Suprapubic skin (tissue), 4 donors: ENCODE measurements around the gene CAPRIN2.

Experiments
- CTCF ChIP-seq, 2 donors: fragments of 200-600 bp in 1 of 2; fragments of 450-650 bp in 1 of 2; sonication (generic) in 1 of 2; IDR thresholded peaks; one replicate each; pipeline ENCODE4 v1.5.1; 2016 to 2019; ENCODE audit warnings: antibody characterized with exemption in 2 of 2, mild to moderate bottlenecking in 1 of 2, moderate library complexity in 1 of 2
- EP300 ChIP-seq: sonication (generic); formaldehyde crosslinking; IDR thresholded peaks from one replicate; pipeline ENCODE4 v1.6.1; 2017; ENCODE audit warnings: antibody characterized with exemption
- POLR2AphosphoS5 ChIP-seq, 3 donors: sonication (generic); formaldehyde crosslinking; IDR thresholded peaks; one replicate each; pipeline ENCODE4 v1.6.1; 2017; ENCODE audit warnings: antibody characterized with exemption in 3 of 3

GRCh38 chr12:30678221-30678620, 76.5 kb downstream of the CAPRIN2 start:
- no peak for TF ChIP-seq CTCF (IDR thresholded peaks at IDR 0.05)
- TF ChIP-seq EP300: no peak
- no peak for TF ChIP-seq POLR2AphosphoS5 (IDR thresholded peaks at IDR 0.05)
